Uterus (tissue), 2 donors: ENCODE measurements around the gene PACRG.

ENCODE experiments used
- POLR2A ChIP-seq, 2 donors: fragments of 450-650 bp; IDR thresholded peaks; one replicate each; pipeline ENCODE4 v1.6.1; 2016; ENCODE audit warnings: antibody characterized with exemption in 2 of 2, mild to moderate bottlenecking in 1 of 2, moderate library complexity in 1 of 2
- TF ChIP-seq, protein P1 (sequence below), 4 experiments: fragments of 200-600 bp in 2 of 4; fragments of 450-650 bp in 2 of 4; sonication (generic) in 2 of 4; IDR thresholded peaks; one replicate each; pipeline ENCODE4 v1.5.1; 2016 to 2019; ENCODE audit warnings: antibody characterized with exemption in 4 of 4, mild to moderate bottlenecking in 2 of 4, moderate library complexity in 1 of 4

DNA sequence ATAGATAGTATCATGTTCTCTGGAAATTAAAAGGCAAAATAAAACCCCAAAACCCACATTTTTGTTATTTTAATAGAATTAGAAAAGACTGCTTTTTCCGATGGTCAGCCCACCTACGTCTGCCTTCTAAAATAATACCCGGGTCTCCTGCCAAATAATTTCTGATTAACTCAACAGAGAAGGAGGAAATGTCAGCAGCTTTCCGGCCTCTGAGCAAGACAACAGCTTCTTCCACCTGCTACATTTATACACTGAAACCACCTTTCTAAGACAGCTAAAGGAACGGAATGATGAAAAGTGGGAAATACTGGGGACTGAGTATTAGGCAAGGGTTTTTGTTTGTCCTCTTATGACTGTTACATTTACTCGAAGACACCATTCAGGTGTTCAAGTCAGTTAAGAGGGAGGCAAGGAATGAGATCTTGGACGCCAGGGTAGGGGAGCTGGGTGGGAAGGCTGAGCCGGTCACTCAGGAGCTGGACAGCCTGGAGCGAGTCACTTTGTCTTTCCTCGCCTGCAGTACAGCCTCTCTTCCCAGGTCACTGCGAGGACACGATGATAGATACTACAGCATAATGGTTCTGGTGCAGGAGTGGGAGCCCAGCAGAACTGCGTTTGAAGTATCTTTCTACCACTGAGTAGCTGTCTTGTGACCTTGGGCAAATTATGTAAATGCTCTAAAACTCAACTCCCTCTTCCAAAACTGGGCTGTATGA lies 590.5 kb downstream of the PACRG start:
- TF ChIP-seq, protein P1, sequence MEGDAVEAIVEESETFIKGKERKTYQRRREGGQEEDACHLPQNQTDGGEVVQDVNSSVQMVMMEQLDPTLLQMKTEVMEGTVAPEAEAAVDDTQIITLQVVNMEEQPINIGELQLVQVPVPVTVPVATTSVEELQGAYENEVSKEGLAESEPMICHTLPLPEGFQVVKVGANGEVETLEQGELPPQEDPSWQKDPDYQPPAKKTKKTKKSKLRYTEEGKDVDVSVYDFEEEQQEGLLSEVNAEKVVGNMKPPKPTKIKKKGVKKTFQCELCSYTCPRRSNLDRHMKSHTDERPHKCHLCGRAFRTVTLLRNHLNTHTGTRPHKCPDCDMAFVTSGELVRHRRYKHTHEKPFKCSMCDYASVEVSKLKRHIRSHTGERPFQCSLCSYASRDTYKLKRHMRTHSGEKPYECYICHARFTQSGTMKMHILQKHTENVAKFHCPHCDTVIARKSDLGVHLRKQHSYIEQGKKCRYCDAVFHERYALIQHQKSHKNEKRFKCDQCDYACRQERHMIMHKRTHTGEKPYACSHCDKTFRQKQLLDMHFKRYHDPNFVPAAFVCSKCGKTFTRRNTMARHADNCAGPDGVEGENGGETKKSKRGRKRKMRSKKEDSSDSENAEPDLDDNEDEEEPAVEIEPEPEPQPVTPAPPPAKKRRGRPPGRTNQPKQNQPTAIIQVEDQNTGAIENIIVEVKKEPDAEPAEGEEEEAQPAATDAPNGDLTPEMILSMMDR (IDR thresholded peaks at IDR 0.05), result no peak
- no peak for TF ChIP-seq POLR2A (IDR thresholded peaks at IDR 0.05)
